H1 (cell line): ENCODE measurements around the gene NSFL1C.

ENCODE experiments used
- ATF3 ChIP-seq: IDR thresholded peaks from 2 replicates; pipeline ENCODE4 v1.6.1; 2011; ENCODE audit warnings: low read depth, mild to moderate bottlenecking, low read length; ENCODE audit not compliant: insufficient read depth
- BACH1 ChIP-seq: IDR thresholded peaks from 2 replicates; pipeline ENCODE4 v1.6.1; 2012; ENCODE audit warnings: low read length, improper control_type of control experiment
- BRCA1 ChIP-seq: IDR thresholded peaks from 2 replicates; pipeline ENCODE4 v1.6.1; 2012; ENCODE audit warnings: low read depth, low read length, improper control_type of control experiment
- CTCF ChIP-seq, 3 experiments: IDR thresholded peaks; 1 replicate in 2 of 3; 2 replicates in 1 of 3; pipeline versions ENCODE4 v1.5.1 to v1.6.1; 2011; ENCODE audit warnings: low read length in 3 of 3, mild to moderate bottlenecking in 3 of 3, inconsistent platforms in 2 of 3, low read depth in 1 of 3, moderate library complexity in 1 of 3; ENCODE audit not compliant: insufficient read depth in 1 of 3; ENCODE audit errors: control extremely low read depth in 1 of 3
- EP300 ChIP-seq, 2 experiments: IDR thresholded peaks; 1 replicate in 1 of 2; 2 replicates in 1 of 2; pipeline ENCODE4 v1.6.1; 2011 to 2012; ENCODE audit warnings: low read depth in 2 of 2, low read length in 2 of 2, mild to moderate bottlenecking in 2 of 2, borderline replicate concordance in 1 of 2, inconsistent platforms in 1 of 2, moderate library complexity in 1 of 2
- EZH2 ChIP-seq: fragments of 200-600 bp; sonication (generic); IDR thresholded peaks from 2 replicates; pipeline ENCODE4 v1.7.1; 2012; ENCODE audit warnings: low read depth, mild to moderate bottlenecking, moderate library complexity, low read length, inconsistent platforms; ENCODE audit not compliant: severe bottlenecking
- FOSL1 ChIP-seq: IDR thresholded peaks from 2 replicates; pipeline ENCODE4 v1.6.1; 2011; ENCODE audit warnings: mild to moderate bottlenecking, low read depth, low read length, moderate library complexity; ENCODE audit not compliant: insufficient read depth
- KDM1A ChIP-seq: fragments of 200-600, 300-600 bp; sonication (generic); IDR thresholded peaks from 2 replicates; pipeline ENCODE4 v1.7.1; 2016; ENCODE audit warnings: mild to moderate bottlenecking, low read length, borderline replicate concordance
- POLR2A ChIP-seq, 2 experiments: IDR thresholded peaks; 1 replicate in 1 of 2; 2 replicates in 1 of 2; pipeline ENCODE4 v1.6.1; 2011; ENCODE audit warnings: low read depth in 2 of 2, low read length in 2 of 2, mild to moderate bottlenecking in 2 of 2; ENCODE audit errors: control extremely low read depth in 1 of 2
- POLR2AphosphoS5 ChIP-seq: IDR thresholded peaks from 2 replicates; pipeline ENCODE4 v1.6.1; 2011; ENCODE audit warnings: low read depth, low read length
- RAD21 ChIP-seq, 2 experiments: IDR thresholded peaks in 1 of 2; conservative IDR thresholded peaks in 1 of 2; 2 replicates each; pipeline ENCODE4 v1.6.1; 2011; ENCODE audit warnings: low read depth in 2 of 2, low read length in 2 of 2, improper control_type of control experiment in 1 of 2, inconsistent platforms in 1 of 2, mild to moderate bottlenecking in 1 of 2, moderate library complexity in 1 of 2
- YY1 ChIP-seq: IDR thresholded peaks from 2 replicates; pipeline ENCODE4 v1.6.1; 2011; ENCODE audit warnings: low read depth, mild to moderate bottlenecking, low read length
- ZNF274 ChIP-seq: IDR thresholded peaks from 2 replicates; pipeline ENCODE4 v1.7.0; 2012; ENCODE audit warnings: low read length, borderline replicate concordance; ENCODE audit errors: extremely low read depth

DNA sequence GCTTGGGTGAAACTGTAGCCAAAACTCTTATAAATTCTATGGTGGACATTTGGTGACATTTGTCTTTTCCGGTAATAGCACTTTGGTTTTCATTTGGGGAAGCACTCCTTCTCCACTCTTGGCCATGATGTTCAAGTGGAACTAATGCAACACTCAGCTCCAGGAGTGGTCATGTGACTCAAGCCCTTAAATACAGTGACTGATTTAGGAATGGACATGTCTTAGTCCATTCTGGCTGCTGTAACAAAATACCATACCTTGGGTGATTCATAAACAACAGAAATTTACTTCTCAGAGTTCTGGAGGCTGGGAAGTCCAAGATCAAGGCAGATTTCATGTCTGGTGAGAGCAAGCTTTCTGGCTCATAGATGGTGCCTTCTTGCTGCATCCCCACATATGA is 63.0 kb downstream of the NSFL1C start:
- TF ChIP-seq ZNF274 (no peak), BACH1 (no peak), KDM1A (no peak), CTCF (IDR thresholded peaks at IDR 0.05; ENCODE audit: control extremely low read depth in 1 of 3, insufficient read depth in 1 of 3, low read depth in 1 of 3, low read length in 3 of 3) (no peak), ATF3 (no peak), EZH2 (no peak), EP300 (IDR thresholded peaks at IDR 0.05; ENCODE audit: borderline replicate concordance in 1 of 2, low read depth in 2 of 2, low read length in 2 of 2) (no peak), POLR2A (IDR thresholded peaks at IDR 0.05; ENCODE audit: control extremely low read depth in 1 of 2, low read depth in 2 of 2, low read length in 2 of 2) (no peak), RAD21 (IDR thresholded peaks at IDR 0.05 in 1 of 2, conservative IDR thresholded peaks at IDR 0.05 in 1 of 2; ENCODE audit: low read depth in 2 of 2, low read length in 2 of 2) (no peak), POLR2AphosphoS5 (no peak), YY1 (no peak), FOSL1 (no peak), BRCA1 (no peak)
